Measurements from ENCODE around the gene SVEP1. TPM values are rescaled to one million over a fixed set of nuclear protein-coding genes. Genes with fewer than 3 reads are reported as not detected.
"Not testable (repeated sequence)": the region's sequence is repeated elsewhere in the genome, so short reads cannot be mapped to it uniquely, and the experiment has no call there.

Gene SVEP1
- total and polyA plus RNA-seq, 10 donors: 0.98 to 44.9 (median 25.8) TPM

- Histone ChIP-seq H3K4me3 (no peak overlapping the region), H3K36me3 (peaks cover 0 to 7% (median 0%) of the 10 kb centered on the region in 6 donors), H3K9me3 (peaks cover 0 to 10% (median 0%) of the 10 kb centered on the region in 8 donors), H3K27ac (no peak overlapping the region), H3K4me1 (no peaks in the 10 kb centered on the region), H3K27me3 (replicated peaks in 1 of 7) (no peaks in the 10 kb centered on the region)
- no peak for DNase-seq
- intact Hi-C loops (cut with DNase I; ENCODE audit: low total_unique reads): no loop called here
- TF ChIP-seq POLR2A (IDR thresholded peaks at IDR 0.05) (no peak), POLR2AphosphoS5 (IDR thresholded peaks at IDR 0.05) (no peak), CTCF (IDR thresholded peaks at IDR 0.05 in 8 of 11, conservative IDR thresholded peaks at IDR 0.05 in 3 of 11) (no peak)
- WGBS, 5 donors: 33 to 90% (median 86%) methylated on average over 4 of the region's 4 CpGs
Measured at GRCh38 chr9:110399983-110400382, 179.6 kb downstream of the SVEP1 start.

- intact Hi-C loops (cut with DNase I; ENCODE audit: low total_unique reads); H3K27ac ChIP-seq; H3K4me3 ChIP-seq; H3K36me3 ChIP-seq; DNase-seq; H3K27me3 ChIP-seq (replicated peaks in 1 of 7); H3K9me3 ChIP-seq; H3K4me1 ChIP-seq: not testable (repeated sequence)
- 52 to 94% (median 82%) methylated on average over 1 of the region's 2 CpGs for WGBS, 5 donors
Measured at GRCh38 chr9:110398992-110399391, 180.5 kb downstream of the SVEP1 start.

GRCh38 chr9:110391826-110392485, 187.6 kb downstream of the SVEP1 start:
- intact Hi-C loops (cut with DNase I; ENCODE audit: low total_unique reads): no loop called here
- Histone ChIP-seq H3K27ac (no peak overlapping the region), H3K9me3 (no peaks in the 10 kb centered on the region), H3K4me1 (no peaks in the 10 kb centered on the region), H3K27me3 (replicated peaks in 1 of 7) (no peaks in the 10 kb centered on the region), H3K36me3 (no peaks in the 10 kb centered on the region), H3K4me3 (no peak overlapping the region)
- TF ChIP-seq POLR2A (IDR thresholded peaks at IDR 0.05) (no peak), POLR2AphosphoS5 (IDR thresholded peaks at IDR 0.05) (no peak), CTCF (IDR thresholded peaks at IDR 0.05 in 8 of 11, conservative IDR thresholded peaks at IDR 0.05 in 3 of 11) (no peak)
- DNase-seq: no peak
- 47 to 92% (median 76%) methylated on average over 2 of the region's 2 CpGs for WGBS, 5 donors

GRCh38 chr9:110389148-110389750, 190.3 kb downstream of the SVEP1 start:
- no peak for DNase-seq
- Histone ChIP-seq H3K9me3 (no peaks in the 10 kb centered on the region), H3K36me3 (peaks cover 0 to 4% (median 0%) of the 10 kb centered on the region in 6 donors), H3K27me3 (replicated peaks in 1 of 7) (peaks cover 0 to 1% (median 0%) of the 10 kb centered on the region in 7 donors), H3K27ac (no peak overlapping the region), H3K4me3 (no peak overlapping the region), H3K4me1 (no peaks in the 10 kb centered on the region)
- 56 to 86% (median 81%) methylated on average over 3 of the region's 3 CpGs for WGBS, 5 donors
- TF ChIP-seq CTCF (IDR thresholded peaks at IDR 0.05 in 8 of 11, conservative IDR thresholded peaks at IDR 0.05 in 3 of 11) (no peak), POLR2AphosphoS5 (IDR thresholded peaks at IDR 0.05) (no peak), POLR2A (IDR thresholded peaks at IDR 0.05) (no peak)
- intact Hi-C loops (cut with DNase I; ENCODE audit: low total_unique reads): no loop called here
